ENCODE results near the gene ANKRD63.

ANKRD63 gene

GRCh38 chr15:40295297-40295696 lies 12.4 kb upstream of the ANKRD63 start:
- FAIRE-seq, result no peak

- FAIRE-seq, result no peak
Observed at GRCh38 chr15:40293905-40294895, 11.3 kb upstream of the ANKRD63 start.

- no peak for FAIRE-seq
Observed at GRCh38 chr15:40293006-40293405, 10.1 kb upstream of the ANKRD63 start.

- FAIRE-seq, result no peak
Observed at GRCh38 chr15:40292246-40292645, 9.4 kb upstream of the ANKRD63 start.

- FAIRE-seq, result no peak
Observed at GRCh38 chr15:40290918-40291574, 8.2 kb upstream of the ANKRD63 start.

GRCh38 chr15:40290545-40290917 lies 7.7 kb upstream of the ANKRD63 start:
- no peak for FAIRE-seq

- FAIRE-seq, result no peak
Observed at GRCh38 chr15:40289140-40289775, 6.4 kb upstream of the ANKRD63 start.

GRCh38 chr15:40287968-40288367 lies 5.1 kb upstream of the ANKRD63 start:
- no peak for FAIRE-seq

- no peak for FAIRE-seq
Observed at GRCh38 chr15:40287505-40287904, 4.6 kb upstream of the ANKRD63 start.

GRCh38 chr15:40286794-40287193 lies 3.9 kb upstream of the ANKRD63 start:
- FAIRE-seq, result no peak

- no peak for FAIRE-seq
Observed at GRCh38 chr15:40286061-40286532, 3.2 kb upstream of the ANKRD63 start.

- FAIRE-seq, result no peak
Observed at GRCh38 chr15:40285554-40286011, 2.7 kb upstream of the ANKRD63 start.

- FAIRE-seq, result no peak
Observed at GRCh38 chr15:40285151-40285550, 2.3 kb upstream of the ANKRD63 start.

GRCh38 chr15:40283615-40284300 lies 894 bp upstream of the ANKRD63 start:
- no peak for FAIRE-seq

- no peak for FAIRE-seq
Observed at GRCh38 chr15:40282147-40282868, 556 bp downstream of the ANKRD63 start.

- no peak for FAIRE-seq
Observed at GRCh38 chr15:40281801-40282146, 1.1 kb downstream of the ANKRD63 start.

- no peak for FAIRE-seq
Observed at GRCh38 chr15:40281057-40281800, 1.6 kb downstream of the ANKRD63 start.

GRCh38 chr15:40280260-40281056 lies 2.4 kb downstream of the ANKRD63 start:
- no peak for FAIRE-seq

- no peak for FAIRE-seq
Observed at GRCh38 chr15:40279437-40280141, 3.3 kb downstream of the ANKRD63 start.

GRCh38 chr15:40278026-40278425 lies 4.8 kb downstream of the ANKRD63 start:
- no peak for FAIRE-seq
